Activated CD4-positive, alpha-beta T cell treated with anti-CD3 and anti-CD28 coated beads for 48 hours (primary cell): ENCODE measurements around the gene DNASE2.
A peak's percentile ranks its signal among the peaks of the same experiment; 100 is the strongest.

Experiments used
- DNase-seq: peaks from one replicate; pipeline ENCODE4 v3.0.0-alpha.2; 2020

The DNASE2 gene

DNA sequence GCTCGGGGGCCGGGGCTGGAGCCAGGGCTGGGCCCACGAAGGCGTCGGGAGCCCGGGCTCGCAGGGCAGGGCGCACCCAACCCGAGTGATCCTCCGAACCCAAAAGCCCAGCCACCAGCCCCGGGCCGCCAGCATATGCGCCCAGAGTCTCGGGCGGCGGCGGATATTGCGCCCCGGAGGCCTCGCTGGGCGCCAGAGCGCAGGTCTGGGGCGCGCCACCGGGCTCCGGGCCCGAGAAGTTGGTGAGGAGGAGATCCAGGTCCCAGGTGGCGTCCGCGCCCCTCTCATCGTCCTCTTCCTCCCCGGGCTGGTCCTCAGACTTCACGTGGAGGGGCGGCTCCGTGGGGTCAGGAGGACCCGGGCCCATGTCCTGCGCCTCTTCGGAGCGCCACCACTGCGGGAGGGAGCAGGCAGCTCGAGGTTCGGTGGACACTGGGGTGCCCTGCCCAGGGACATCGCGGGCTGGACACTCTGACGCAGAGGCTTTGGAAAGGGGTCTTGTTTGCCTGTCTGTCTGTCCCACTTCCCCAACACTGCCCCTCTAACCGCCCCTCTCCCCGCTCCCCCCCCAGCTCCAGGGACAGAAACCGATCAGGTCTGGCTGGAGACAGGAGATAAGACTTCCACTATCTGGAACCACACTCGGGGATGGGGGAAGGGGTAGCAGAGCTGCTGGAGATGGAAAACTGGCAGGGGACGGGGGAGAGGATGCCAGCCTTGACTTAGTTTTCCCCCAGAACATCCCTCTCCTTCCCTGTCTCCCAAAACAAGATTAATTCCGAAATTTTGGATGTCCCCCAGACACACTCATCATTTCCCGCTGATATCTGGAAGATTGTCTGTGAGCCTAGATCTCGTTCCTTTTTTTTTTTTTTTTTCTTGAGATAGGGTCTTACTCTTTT lies 4.8 kb upstream of the DNASE2 start:
- DNase-seq, result no peak

GRCh38 chr19:12884926-12885748 lies 3.9 kb upstream of the DNASE2 start:
- DNase-seq, result peak; percentile 97

DNA sequence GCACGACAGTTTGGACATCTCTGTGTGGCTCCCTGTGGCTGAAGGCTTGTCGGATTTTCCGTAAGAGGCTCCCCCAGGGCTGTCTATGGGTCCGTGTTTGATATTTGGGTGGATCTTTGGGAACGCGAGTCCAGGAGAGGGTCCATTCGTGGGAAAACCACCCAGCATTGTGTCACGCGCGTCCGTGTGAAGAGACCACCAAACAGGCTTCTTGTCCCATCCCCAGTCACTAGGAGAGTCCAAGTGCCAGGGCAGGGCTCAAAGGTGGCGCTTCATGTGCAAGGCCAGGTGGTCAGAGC lies 3.3 kb upstream of the DNASE2 start:
- DNase-seq, result no peak

DNA sequence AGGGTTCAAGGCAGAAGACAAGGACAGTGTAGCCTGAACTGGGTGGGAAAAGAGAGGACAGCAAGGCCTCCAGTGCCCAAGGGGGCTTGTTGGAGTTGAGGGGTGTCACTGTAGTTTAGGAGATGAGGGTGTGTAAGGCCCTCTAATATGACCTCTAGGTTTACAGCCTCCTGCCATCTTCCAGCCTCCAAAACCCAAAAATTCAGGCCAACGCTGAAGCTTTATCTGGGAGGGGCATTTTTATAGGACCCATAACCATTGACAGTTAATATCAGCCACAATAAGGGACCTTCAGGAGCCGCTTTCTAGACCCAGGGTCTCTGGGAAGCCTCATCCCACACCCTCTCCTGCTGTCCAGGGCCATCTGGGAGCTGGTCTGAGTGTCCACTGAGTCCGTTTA lies 3.0 kb upstream of the DNASE2 start:
- DNase-seq, result no peak

- DNase-seq, result no peak
These were observed 1.3 kb upstream of the DNASE2 start for GRCh38 chr19:12882589-12882988.

- DNase-seq, result peak; percentile 21
These were observed 588 bp downstream of the DNASE2 start for GRCh38 chr19:12880551-12881171.

GRCh38 chr19:12875086-12875485 lies 6.2 kb downstream of the DNASE2 start:
- DNase-seq, result no peak

DNA sequence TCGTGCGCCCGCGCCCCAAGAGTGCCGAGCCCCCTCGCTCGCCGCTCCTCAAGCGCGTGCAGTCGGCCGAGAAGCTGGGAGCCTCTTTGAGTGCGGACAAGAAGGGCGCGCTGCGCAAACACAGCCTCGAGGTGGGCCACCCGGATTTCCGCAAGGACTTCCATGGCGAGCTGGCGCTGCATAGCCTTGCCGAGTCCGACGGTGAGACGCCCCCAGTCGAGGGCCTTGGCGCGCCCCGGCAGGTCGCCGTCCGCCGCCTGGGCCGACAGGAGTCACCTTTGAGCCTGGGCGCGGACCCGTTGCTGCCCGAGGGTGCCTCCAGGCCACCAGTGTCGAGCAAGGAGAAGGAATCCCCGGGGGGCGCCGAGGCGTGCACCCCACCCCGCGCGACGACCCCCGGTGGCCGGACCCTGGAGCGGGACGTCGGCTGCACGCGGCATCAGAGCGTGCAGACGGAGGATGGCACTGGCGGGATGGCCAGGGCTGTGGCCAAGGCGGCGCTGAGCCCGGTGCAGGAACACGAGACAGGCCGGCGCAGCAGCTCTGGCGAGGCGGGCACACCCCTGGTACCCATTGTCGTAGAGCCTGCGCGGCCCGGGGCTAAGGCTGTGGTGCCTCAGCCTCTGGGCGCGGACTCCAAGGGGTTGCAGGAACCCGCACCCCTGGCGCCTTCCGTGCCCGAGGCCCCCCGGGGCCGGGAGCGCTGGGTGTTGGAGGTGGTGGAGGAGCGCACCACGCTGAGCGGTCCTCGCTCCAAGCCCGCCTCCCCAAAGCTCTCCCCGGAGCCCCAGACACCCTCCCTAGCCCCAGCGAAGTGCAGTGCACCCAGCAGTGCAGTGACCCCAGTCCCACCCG lies 7.1 kb downstream of the DNASE2 start:
- DNase-seq, result no peak

DNA sequence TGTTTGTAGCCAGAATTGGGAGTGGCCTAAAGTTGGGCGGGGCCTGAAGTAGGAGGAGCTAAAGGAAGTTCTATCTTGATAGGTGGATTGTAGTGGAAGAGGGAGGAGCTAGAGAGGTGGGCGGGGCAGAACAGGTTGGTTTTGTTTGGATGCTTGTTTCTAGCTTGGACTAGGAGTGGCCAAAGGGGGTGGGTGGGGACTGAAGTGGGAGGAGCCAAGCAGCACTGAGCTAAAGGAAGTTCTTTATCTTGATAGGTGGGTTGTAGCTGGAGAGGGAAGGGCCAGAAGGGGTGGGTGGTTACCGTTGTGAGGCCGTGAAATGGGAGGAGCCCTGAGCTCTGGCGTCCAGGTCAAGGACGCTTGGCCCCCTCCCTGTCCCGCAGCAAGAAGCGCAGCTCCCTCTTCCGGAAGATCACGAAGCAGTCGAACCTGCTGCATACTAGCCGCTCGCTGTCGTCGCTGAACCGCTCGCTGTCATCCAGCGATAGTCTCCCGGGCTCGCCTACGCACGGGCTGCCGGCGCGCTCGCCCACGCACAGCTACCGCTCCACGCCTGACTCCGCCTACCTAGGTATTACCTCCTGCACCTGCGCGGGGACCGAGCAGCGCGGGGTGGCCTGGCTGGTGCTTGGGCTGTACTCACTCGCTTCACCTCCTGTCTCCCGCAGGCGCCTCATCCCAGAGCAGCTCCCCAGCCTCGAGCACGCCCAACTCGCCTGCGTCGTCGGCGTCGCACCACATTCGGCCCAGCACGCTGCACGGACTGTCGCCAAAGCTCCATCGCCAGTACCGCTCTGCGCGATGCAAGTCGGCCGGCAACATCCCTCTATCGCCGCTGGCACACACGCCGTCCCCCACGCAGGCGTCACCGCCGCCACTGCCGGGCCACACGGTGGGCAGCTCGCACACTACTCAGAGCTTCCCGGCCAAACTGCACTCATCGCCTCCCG lies 8.0 kb downstream of the DNASE2 start:
- DNase-seq, result peak; percentile 87

- DNase-seq, result peak; percentile 26
These were observed 9.0 kb downstream of the DNASE2 start for GRCh38 chr19:12872255-12872654.

DNA sequence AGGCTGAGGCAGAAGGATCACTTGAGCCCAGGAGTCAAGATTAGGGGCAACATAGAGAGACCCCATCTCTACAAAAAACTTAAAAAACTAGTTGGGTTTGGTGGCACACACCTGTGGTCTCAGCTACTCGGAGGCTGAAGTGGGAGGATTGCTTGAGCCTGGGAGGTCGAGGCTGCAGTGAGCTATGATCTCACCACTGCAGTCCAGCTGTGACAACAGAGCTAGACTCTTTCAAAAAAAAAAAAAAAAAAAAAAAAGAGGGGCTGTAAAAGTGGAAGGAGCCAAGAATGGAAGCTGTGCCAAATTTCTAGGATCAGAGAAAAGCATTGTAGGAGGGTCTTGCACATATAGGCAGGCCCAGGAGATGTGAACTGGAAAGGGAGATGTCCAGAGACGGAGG lies 9.6 kb downstream of the DNASE2 start:
- no peak for DNase-seq

DNA sequence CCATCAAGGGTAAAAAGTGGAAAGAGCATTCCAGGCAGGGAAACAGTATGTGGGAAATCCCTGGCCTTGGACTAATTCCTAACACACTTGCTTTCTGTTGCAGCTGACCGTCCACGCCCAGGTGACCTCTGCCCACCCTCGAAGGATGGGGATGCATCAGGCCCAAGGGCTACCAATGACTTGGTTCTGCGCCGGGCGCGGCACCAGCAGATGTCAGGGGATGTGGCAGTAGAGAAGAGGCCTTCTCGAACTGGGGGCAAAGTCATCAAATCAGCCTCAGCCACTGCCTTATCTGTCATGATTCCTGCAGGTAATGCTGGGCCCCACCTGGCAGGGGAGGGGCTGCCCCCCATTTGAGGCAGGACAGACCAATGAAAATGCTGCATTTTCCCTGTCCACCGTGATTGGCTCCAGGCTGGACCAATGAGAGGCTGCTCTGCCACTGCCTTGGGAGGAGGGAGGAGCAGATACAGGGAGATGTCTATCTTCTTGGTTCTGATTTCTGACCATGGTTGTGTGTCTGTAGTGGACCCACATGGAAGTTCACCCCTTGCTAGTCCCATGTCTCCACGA lies 12.6 kb downstream of the DNASE2 start:
- DNase-seq, result peak; percentile 56

DNA sequence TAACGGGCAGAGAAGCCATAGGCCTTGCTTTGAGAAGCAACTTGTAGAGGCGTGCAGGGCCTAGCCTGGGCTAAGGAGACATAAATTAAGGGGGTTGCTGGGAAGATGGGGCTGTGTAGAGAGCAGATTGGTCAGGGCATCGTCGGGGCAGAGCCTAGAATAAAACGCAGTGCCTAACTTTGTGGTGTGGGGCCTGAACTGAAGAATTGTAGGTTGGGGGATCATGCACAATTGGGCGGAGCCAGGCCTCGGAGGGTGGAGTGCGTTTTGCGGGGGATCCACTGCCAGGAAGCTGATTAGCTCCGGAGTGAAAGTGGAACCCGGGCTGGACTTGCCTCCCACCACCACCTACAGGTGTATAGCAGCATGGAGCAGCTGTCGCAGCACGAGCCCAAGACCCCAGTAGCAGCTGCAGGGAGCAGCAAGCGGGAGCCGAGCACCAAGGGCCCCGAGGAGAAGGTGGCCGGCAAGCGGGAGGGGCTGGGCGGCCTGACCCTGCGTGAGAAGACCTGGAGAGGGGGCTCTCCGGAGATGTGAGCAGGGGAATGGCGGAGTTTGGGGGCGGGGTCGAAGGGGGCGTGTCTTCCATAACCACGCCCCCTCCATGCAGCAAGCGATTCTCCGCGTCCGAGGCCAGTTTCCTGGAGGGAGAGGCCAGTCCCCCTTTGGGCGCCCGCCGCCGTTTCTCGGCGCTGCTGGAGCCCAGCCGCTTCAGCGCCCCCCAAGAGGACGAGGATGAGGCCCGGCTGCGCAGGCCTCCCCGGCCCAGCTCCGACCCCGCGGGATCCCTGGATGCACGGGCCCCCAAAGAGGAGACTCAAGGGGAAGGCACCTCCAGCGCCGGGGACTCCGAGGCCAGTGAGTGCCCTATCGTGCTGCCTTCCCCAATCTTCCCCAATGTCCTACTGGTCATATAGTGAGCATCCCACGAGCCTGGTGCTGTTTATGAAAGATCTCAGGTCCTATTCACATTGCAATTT lies 13.8 kb downstream of the DNASE2 start:
- DNase-seq, result peak; percentile 84

DNA sequence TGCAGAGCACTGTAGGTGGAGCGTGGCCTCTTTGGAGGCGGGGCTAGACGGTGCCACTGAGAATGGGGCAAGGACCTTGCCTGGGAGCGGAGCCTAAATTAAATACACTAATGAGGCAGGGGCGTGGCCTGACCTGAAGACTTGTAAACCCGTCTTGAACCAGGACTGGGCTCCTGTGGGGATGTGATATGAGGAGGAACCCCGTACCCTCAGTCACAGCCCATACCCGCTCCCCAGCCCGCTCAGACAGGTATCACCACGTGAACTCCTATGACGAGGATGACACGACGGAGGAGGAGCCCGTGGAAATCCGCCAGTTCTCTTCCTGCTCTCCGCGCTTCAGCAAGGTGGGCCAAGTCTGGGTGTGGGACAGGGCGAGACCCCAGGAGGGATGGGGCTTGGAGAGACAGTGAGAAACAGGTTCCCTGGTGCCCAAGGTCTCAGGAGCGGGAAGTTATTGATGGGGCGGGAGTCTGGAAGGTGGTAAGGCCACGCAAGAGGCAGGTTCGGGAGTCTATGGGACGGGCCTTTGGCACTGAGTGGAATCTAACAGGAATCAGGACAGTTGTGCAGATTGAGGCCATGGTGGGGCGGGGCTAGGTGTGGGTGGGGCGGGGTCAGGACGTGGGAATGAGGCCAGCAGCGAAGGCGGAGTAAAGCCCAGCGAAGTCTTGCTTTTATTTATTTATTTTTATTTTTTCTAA lies 14.7 kb downstream of the DNASE2 start:
- DNase-seq, result no peak

DNA sequence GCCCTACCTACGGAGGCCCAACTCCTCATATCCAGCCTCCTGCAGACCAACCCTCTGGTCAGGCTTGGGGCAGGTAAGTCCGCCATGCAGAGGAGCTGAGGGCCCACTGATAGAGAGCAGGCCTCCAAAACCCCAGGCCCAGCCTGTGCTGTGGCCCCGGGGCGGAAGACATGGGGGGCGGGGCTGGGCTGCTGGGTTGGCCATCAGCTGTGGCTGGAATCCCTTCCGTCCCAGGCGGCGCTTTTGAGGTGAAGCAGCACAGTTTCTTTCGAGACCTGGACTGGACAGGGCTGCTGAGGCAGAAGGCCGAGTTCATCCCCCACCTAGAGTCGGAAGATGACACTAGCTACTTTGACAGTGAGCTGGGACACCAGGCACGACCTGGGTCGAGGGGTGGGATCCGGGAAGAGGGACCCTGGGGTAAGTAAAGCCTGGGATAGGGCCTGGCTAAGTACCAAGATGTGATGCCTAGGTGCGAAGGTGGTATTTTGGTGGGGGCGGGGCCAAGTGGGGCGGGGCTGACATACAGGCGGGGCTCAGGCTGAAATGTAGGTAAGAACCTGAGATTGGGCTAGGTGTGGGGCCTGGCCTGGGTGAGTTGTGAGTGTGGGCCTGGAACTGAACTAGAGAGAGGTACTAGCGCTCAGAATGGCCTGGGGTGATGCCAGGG lies 15.4 kb downstream of the DNASE2 start:
- no peak for DNase-seq

GRCh38 chr19:12864721-12865715 lies 16.2 kb downstream of the DNASE2 start:
- no peak for DNase-seq

- DNase-seq, result no peak
These were observed 17.1 kb downstream of the DNASE2 start for GRCh38 chr19:12864143-12864542.
